SKM-1 (cell line): ENCODE data around the gene DCST1.
"Not testable (repeated sequence)": the region's sequence is repeated elsewhere in the genome, so short reads cannot be mapped to it uniquely, and the experiment has no call there.

ENCODE experiments used
- DNase-seq: peaks from one replicate; lab custom pipeline; 2025; ENCODE audit not compliant: unreplicated experiment; lab: John Stamatoyannopoulos, UW

DCST1 gene, protein sequence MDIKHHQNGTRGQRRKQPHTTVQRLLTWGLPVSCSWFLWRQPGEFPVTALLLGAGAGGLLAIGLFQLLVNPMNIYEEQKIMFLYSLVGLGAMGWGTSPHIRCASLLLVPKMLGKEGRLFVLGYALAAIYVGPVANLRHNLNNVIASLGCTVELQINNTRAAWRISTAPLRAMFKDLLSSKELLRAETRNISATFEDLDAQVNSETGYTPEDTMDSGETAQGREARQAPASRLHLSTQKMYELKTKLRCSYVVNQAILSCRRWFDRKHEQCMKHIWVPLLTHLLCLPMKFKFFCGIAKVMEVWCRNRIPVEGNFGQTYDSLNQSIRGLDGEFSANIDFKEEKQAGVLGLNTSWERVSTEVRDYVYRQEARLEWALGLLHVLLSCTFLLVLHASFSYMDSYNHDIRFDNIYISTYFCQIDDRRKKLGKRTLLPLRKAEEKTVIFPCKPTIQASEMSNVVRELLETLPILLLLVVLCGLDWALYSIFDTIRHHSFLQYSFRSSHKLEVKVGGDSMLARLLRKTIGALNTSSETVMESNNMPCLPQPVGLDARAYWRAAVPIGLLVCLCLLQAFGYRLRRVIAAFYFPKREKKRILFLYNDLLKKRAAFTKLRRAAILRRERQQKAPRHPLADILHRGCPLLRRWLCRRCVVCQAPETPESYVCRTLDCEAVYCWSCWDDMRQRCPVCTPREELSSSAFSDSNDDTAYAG

DNA sequence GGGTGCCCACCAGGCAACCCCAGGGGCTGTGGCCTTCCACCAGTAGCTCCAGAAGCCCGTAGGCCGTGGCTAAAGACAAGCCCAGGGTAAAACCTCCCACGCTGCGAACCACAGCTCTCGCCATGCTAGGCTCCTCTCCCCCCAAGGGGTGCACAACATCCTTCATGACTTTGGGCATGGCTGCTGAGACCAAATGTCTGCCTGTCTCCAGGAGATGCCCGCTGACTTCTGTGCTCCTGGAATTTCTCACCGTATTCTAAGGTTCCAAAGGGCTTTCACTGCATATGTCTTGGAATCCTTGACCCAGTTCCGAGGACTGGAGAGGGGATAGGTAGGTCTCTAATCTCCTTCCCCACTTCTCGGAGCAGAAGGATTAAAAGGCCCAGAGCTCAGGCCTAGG lies at the start of gene DCST1, which contains the start of gene DCST2:
Gene DCST1 (plus strand): TSS at position 301 of the 400 bp plus-strand sequence. CDS start 213 bp downstream, outside the sequence.
Gene DCST2 (minus strand): TSS at position 258 of the 400 bp plus-strand sequence. CDS start 80 bp downstream, at position 178.
- no peak for DNase-seq

DNA sequence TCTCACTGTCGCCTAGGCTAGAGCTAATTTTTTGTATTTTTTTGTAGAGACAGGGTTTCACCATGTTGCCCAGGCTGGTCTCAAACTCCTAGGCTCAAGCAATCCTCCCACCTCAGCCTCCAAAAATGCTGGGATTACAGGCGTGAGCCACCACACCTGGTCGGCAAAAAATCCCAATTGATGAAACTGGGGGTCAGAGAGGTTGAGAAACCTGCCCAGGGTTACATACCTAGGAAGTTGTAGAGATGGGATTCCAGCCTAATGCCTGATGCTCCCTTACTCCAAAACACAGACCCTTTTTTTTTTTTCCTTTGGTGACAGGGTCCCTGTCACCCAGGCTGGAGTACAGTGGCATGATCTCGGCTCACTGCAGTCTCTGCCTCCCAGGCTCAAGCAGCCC lies 46.9 kb upstream of the DCST1 start:
- not testable (repeated sequence) for DNase-seq

DNA sequence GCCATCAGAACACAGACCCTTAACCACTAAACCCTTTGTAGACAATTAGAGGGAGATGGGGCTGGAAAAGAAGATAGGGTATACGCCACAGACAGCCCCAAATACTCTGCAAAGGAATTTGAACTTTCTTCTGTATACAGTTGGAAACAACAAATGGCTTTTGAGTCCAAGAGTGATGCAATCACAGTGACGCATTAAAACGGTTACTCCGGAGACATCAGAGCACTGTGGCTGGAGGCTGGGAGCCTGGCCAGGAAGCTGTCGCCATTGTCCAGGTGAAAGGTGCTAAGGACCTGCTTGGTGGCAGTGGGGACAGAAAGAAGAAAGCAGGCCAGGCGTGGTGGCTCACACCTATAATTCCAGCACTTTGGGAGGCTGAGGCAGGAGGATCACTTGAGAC lies 46.3 kb upstream of the DCST1 start:
- DNase-seq, result no peak

DNA sequence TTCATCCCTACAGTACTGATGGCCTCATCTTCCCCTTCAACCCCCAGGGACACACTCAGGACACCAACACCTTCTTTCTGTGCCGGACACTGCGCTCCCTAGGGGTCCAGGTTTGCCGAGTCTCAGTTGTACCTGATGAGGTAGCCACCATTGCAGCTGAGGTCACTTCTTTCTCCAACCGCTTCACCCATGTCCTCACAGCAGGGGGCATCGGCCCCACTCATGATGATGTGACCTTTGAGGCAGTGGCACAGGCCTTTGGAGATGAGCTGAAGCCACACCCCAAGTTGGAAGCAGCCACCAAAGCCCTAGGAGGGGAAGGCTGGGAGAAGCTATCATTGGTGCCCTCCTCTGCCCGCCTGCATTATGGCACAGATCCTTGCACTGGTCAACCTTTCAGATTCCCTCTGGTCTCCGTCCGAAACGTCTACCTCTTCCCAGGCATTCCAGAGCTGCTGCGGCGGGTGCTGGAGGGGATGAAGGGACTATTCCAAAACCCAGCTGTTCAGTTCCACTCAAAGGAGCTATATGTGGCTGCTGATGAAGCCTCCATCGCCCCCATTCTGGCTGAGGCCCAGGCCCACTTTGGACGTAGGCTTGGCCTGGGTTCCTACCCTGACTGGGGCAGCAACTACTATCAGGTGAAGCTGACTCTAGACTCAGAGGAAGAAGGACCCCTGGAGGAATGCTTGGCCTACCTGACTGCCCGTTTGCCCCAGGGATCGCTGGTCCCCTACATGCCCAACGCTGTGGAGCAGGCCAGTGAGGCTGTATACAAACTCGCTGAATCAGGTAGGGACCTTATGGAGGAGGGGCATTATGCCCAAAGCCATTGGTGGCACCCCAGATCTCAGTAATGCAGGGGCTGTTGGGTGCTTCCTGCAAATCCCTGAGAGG lies 45.3 kb upstream of the DCST1 start:
- no peak for DNase-seq

DNA sequence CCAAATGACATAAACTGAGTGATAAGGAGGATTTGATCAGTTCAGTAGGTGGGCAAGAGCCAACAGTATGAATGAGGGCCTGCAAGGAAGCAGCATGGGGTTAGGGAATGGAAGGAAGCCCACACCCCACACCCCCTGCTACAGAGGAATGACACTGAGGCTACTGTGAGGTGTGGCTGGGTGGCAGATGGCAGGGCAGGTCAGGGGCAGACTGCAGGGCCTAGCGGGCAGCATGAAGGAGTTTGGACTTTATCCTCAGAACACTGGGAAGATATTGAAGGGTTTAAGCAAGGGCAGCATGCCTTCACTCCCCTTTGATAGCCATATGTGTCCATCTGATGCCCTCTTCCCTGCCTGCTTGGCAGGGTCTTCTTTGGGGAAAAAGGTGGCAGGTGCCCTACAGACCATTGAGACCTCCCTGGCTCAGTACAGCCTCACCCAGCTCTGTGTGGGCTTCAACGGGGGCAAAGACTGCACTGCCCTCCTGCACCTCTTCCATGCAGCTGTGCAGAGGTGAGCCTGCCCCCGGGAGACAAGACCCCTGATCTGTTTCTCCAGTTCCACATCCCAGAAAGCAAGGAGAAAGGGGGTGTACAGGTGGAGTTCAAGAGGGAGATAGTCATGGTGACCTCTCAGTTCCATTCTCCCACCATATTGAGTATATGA lies 44.3 kb upstream of the DCST1 start:
- DNase-seq, result no peak

DNA sequence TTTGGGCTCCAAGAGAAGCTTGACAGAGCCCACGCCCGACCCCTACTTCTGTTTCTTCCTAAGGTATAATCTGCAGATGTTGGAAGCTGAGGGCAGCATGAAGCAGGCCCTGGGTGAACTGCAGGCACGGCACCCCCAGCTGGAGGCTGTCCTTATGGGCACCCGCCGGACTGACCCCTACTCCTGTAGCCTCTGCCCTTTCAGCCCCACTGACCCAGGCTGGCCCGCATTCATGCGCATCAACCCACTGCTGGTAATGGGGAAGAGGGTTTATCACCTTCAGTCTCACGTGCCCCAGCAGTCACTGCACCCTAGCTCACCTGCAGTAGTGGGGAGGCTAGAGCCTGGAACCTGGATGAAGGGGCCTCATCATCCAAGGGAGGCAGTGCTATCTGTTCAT lies 43.3 kb upstream of the DCST1 start:
- DNase-seq, result no peak

DNA sequence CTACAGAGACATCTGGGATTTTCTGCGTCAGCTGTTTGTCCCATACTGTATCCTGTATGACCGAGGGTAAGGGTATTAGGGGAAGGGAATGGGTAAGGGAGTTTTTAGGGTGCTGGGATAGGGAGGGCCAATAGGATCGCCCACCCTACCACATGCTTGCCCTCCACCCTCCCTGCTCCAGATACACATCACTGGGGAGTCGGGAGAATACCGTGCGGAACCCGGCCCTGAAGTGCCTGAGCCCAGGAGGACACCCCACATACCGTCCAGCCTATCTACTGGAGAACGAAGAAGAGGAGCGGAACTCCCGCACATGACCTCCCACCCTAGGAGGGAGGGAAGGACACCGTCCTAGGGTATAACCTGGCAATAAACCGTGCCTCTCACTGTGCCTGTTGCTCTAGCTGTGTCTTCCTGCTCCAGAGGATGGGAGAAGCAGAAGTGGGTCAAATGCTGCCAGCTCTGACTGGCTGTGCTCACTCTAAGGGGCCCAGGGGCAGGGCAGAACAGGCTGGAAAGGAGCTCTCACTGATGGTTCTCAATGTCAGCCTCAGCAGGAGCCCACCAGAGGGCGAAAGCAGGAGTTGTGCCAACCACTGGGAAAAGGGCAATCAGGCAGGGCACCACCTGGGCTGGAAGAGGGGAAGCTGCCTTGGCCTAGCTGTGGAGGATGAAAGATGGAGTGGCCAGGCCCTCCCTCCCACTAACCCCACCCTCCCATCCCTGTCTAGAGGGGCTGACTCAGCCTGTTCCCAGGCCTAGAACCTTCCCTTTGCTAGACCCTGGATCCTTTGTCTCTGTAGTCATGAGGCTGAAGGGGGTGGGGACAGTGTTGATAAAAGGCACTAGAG lies 40.7 kb upstream of the DCST1 start:
- DNase-seq, result no peak

DNA sequence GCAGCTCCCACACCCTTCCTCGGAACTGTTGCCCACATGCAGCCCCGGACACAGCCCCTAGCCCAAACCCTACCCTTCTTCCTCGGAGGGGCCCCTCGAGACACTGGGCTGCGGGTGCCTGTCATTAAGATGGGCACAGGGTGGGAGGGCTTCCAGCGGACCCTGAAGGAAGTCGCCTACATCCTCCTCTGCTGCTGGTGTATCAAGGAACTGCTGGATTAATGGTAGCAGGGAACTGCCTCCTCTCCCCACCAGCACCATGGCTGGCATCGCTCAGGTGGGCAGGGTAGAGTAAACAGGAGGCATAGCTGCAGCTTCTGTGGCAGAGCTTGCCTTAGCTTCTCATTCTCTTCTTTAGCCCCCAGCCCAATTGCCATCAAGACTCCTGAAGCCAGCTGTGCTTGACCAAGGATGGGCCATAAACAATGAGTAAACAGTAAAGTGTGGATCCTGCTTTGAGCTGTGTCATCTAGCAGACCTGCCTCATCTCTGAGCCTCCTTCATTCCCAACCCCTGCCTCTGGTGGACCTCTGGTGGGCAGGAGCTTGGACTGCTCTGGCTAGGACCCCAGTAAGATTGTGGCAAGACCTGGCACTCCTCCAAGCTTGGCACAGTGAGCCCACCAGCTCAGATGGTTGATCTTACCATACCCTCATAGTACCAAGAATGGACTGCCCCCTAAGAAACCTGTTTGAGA lies 39.9 kb upstream of the DCST1 start, which contains the start of gene LENEP:
Gene LENEP (plus strand): TSS at position 15 of the 697 bp plus-strand sequence. CDS start 22 bp downstream, at position 37.
- no peak for DNase-seq

DNA sequence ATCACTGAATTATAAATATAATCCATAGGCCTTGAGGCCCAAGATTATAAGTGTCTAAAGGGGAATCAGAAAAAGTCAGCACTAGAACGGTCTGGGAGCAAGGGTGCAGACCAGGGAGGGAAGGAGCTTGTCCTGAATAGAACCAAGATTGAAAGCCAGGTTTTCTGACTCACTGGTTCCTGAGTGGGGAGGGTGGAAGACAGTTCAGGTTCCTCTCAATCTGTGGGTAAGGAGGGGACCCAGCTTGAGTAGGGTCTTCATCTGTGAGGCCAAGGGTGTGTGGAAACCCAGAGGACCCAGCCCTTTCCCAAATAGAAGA lies 39.4 kb upstream of the DCST1 start:
- no peak for DNase-seq

DNA sequence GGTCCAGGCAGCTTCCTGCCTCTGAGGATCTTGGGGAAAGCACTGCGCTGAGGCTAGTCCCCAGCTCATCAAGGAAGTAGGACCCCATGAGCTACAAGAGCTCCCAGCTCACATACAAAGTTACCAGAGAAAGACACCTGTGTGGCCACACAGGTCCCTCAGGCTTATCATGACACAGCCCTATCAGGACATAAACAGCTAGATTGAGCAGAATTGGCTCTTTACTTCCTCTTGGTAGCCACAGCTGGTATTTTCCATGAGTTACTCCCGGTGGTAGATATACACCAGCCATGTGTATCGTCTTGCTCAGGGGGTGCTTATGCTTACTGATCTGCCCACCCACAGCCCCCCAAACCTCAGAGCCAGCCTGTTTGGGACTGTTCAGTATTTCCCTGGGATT lies 39.0 kb upstream of the DCST1 start:
- DNase-seq, result no peak

DNA sequence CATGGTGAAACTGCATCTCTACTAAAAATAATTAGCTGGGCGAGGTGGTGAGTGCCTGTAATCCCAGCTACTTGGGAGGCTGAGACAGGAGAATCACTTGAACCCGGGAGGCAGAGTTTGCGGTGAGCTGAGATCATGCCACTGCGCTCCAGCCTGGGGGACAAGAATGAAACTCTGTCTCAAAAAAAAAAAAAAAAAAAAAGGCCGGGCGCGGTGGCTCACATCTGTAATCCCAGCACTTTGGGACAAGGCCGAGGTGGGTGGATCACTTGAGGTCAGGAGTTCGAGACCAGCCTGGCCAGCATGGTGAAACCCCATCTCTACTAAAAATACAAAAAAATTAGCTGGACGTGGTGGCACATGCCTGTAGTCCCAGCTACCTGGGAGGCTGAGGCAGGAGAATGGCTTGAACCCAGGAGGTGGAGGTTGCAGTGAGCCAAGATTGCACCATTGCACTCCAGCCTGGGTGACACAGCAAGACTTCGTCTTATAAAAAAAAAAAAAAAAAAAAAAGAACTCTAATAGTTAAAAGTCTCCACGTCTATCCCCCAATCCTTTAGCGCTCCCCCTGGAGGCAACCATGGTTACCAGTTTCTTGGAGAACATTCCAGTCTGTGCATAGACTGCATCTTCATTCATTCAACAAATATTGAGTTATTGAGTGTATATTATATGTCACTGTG lies 38.2 kb upstream of the DCST1 start:
- DNase-seq, result not testable (repeated sequence)

DNA sequence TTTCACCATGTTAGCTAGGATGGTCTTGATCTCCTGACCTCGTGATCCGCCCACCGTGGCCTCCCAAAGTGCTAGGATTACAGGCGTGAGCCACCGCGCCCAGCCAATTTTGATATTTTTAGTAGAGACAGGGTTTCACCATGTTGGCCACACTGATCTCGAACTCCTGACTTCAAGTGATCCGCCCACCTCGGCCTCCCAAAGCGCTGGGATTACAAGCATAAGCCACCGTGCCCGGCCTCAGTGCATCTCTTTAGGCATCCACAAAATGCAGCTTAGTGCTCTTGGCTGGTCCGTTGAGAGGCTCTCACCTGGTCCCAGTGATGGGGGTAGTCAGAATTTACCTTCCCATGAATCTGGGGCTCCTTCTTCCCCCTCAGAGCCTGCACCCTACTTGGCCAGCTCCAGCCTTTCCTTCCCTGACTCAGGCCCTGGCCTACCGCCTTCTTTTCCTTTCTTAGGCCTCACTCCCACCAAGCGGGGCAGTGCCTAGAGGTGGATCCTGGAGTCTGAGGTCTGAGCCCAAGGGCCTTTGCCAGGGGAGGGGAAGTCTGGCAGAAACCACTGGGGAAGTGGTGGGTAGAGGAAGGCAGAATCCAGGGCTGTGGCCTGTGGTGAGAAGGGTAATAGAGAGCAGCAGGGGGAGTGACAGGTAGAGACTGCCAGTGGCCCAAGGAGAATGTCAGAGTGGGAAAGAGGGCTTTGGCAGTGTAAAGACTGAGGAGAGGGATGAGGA lies 36.5 kb upstream of the DCST1 start:
- peak; percentile 73 for DNase-seq

DNA sequence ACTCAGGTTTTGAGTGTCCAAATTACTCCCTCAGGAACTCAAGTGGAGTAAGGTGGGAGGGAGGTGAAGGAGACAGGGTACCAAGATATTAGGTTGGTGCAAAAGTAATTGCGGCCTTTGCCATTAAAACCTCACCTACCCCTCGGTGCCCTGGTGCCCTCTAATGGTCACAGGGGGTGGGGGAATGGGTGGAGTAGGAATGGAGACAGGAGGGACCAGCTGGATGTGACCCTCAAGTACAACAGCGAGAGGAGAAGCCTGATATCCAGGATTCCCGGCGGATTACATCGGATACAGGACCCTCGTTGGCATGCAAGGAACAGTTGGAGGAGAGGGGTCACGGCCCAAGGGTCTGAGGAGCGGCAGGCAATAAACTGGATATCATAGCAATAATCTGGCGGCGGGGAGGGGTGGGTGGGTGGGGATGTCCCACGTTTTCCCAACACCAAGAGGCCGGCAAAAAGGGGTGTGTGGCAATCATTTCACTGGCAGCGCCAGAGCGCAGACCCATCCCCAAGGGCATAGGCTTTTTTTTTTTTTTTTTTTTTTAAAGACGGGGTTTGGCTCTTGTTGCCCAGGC lies 35.3 kb upstream of the DCST1 start:
- no peak for DNase-seq

DNA sequence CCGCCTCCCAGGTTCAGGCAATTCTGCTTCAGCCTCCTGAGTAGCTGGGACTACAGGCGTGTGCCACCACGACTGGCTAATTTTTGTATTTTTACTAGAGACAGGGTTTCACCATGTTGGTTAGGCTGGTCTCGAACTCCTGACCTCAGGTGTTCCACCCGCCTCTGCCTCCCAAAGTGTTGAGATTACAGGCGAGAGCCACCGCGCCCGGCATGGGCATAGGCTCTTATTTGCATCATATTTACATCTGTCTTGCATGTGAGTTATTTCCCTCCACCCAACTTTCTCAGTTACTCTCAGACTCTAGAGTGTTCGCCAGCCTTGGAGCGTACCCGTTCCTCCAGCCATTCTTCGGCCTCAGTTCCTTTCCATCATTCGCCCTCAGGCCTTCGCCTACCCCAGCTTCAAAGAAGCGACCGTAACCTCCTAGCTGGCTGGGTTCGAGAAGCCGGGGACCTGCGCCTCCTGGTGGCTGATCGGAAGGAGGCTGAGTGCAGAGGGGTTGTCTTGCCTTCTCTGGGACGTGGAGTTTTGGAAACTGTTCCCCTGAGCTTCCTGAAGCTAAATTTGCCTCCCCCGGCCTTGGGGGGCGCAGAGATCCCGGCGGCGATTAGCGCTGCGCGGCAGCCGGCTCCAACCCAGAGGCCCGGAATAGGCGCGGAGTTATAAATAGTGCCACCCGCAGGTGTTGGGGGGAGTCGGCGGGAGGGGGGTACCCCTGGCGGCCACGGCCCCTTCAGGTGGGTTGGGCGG lies 34.6 kb upstream of the DCST1 start:
- peak; percentile 90 for DNase-seq

DNA sequence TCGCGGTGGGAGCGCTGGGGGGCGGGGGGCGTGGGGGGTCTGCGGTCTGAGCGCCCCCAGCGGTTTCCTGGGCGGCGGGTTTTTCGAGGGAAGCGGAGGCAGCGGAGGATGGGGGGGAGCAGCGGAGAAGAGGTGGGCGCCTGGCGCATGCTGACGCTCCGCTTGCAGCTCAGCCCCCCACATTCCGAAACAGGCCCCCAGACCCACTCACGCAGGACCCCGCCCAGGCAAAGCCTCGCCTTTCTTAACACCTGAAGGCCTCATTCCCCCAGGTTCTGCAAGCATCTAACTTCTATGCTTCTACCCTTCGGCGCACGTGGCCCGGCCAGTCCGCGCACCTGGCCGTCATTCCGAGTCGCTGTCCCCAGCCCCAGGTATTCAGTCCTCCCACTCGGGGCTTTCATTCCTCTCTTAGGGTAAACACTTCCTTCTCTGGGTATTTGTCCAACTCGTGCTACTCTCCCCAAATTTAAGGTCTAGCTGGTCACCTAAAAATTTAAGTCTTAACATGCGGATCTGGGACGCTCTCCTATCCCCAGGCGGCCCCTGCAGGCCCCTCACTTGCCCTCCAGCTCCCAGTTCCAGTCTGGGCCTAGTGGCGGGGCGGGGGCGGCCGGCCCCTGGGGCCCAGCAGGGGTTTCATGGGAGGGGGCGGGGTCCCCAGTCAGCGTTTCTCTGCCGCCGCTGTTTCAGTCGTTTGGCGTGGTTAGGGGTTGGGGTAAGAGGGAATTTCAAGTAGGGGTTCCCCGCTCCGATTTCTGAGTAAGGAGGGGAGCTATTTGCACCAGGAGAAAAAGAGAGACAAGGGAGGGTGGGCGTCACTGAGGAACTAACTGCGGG lies 33.8 kb upstream of the DCST1 start:
- DNase-seq, result no peak

DNA sequence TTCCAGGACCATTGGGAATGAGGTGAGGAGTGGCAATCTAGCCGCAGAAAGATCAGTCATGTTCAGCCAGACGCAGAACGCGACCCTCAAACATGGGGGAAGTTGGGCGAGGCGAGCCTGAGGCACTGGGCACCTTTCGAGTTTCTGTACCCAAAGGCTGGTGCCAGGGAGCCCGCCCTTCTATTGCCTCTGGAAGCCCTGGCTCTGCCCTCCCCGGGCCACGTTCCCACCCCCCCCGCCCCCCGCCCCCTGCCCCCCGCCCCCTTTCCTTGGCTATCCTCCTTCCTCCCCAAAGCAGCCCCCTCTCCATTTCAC lies 33.3 kb upstream of the DCST1 start:
- no peak for DNase-seq
